HEK293 (cell line): ENCODE results near the gene PNMA6F.
"Not testable (repeated sequence)": the region's sequence is repeated elsewhere in the genome, so short reads cannot be mapped to it uniquely, and the experiment has no call there.

Experiments used
- CTCF ChIA-PET: fragments of 350-600 bp; formaldehyde crosslinking; extraction: SDS; loops from one replicate; lab custom pipeline; 2021; ENCODE audit warnings: antibody characterized with exemption; lab: Yijun Ruan, JAX
- POLR2A ChIA-PET: fragments of 300-600 bp; formaldehyde crosslinking; extraction: SDS; loops from one replicate; lab custom pipeline; 2020; ENCODE audit warnings: antibody characterized with exemption, inconsistent platforms; lab: Yijun Ruan, JAX
- H3K27ac ChIP-seq: fragments of 200-500 bp; sonication (Bioruptor generic); 2 replicates; pipeline ENCODE4 v1.5.1; 2014; ENCODE audit warnings: low read depth, low read length, control low read depth, inconsistent platforms; ENCODE audit errors: extremely low read depth
- H3K36me3 ChIP-seq, 2 experiments: fragments of 200-500 bp in 1 of 2; sonication (Bioruptor generic) in 1 of 2; 1 replicate in 1 of 2; 2 replicates in 1 of 2; pipeline ENCODE4 v1.5.1; 2014 to 2017; ENCODE audit warnings: inconsistent platforms in 2 of 2, low read length in 2 of 2; ENCODE audit not compliant: control insufficient read depth in 2 of 2, insufficient read depth in 1 of 2
- H3K4me1 ChIP-seq: fragments of 200-500 bp; sonication (Bioruptor generic); 2 replicates; pipeline ENCODE4 v1.5.1; 2014; ENCODE audit warnings: mild to moderate bottlenecking, low read length, inconsistent platforms; ENCODE audit not compliant: control insufficient read depth, insufficient read depth
- H3K4me3 ChIP-seq: 2 replicates; pipeline ENCODE4 v1.5.1; 2011; ENCODE audit warnings: low read depth, mild to moderate bottlenecking, control low read depth, low read length, moderate library complexity
- H3K9me3 ChIP-seq: fragments of 200-500 bp; sonication (Bioruptor generic); 2 replicates; pipeline ENCODE4 v1.5.1; 2014; ENCODE audit warnings: low read depth, low read length, inconsistent platforms; ENCODE audit not compliant: control insufficient read depth, insufficient read depth
- BCL6B ChIP-seq: fragments of 450-650 bp; formaldehyde crosslinking; IDR thresholded peaks from 2 replicates; pipeline ENCODE4 v1.5.1; 2017; ENCODE audit warnings: missing biosample characterization, missing genetic modification characterization
- HOXC10 ChIP-seq: sonication (generic); formaldehyde crosslinking; IDR thresholded peaks from 2 replicates; pipeline ENCODE4 v1.8.1; 2023; ENCODE audit warnings: mild to moderate bottlenecking, missing genetic modification reagents
- HOXD13 ChIP-seq: sonication (generic); formaldehyde crosslinking; IDR thresholded peaks from 2 replicates; pipeline ENCODE4 v1.8.0; 2022; ENCODE audit warnings: missing genetic modification reagents, borderline replicate concordance
- MEIS1 ChIP-seq: sonication (generic); formaldehyde crosslinking; IDR thresholded peaks from 2 replicates; pipeline ENCODE4 v1.8.1; 2022; ENCODE audit warnings: missing genetic modification reagents, mild to moderate bottlenecking, borderline replicate concordance
- OSR2 ChIP-seq: fragments of 450-650 bp; formaldehyde crosslinking; IDR thresholded peaks from 2 replicates; pipeline ENCODE4 v1.5.1; 2016; ENCODE audit warnings: missing biosample characterization, missing genetic modification characterization
- RBAK ChIP-seq: fragments of 450-650 bp; formaldehyde crosslinking; IDR thresholded peaks from 2 replicates; pipeline ENCODE4 v1.5.1; 2016; ENCODE audit warnings: missing biosample characterization, missing genetic modification characterization
- SCRT1 ChIP-seq: fragments of 450-650 bp; formaldehyde crosslinking; IDR thresholded peaks from 2 replicates; pipeline ENCODE4 v1.5.1; 2016; ENCODE audit warnings: missing biosample characterization, missing genetic modification characterization, borderline replicate concordance
- TRIM28 ChIP-seq: IDR thresholded peaks from 2 replicates; pipeline ENCODE4 v1.6.1; 2011; ENCODE audit warnings: low read length, control low read depth, borderline replicate concordance
- TSHZ1 ChIP-seq: fragments of 450-650 bp; formaldehyde crosslinking; IDR thresholded peaks from 2 replicates; pipeline ENCODE4 v1.5.1; 2016; ENCODE audit warnings: missing biosample characterization, missing genetic modification characterization, borderline replicate concordance
- ZEB2 ChIP-seq: fragments of 450-650 bp; formaldehyde crosslinking; IDR thresholded peaks from 2 replicates; pipeline ENCODE4 v1.5.1; 2016; ENCODE audit warnings: missing biosample characterization, missing genetic modification characterization
- ZFP37 ChIP-seq: fragments of 450-650 bp; formaldehyde crosslinking; IDR thresholded peaks from 2 replicates; pipeline ENCODE4 v1.5.1; 2016; ENCODE audit warnings: missing biosample characterization, missing genetic modification characterization
- ZNF132 ChIP-seq: fragments of 450-650 bp; formaldehyde crosslinking; IDR thresholded peaks from 2 replicates; pipeline ENCODE4 v1.5.1; 2017; ENCODE audit warnings: missing biosample characterization, missing genetic modification characterization, borderline replicate concordance
- ZNF169 ChIP-seq: fragments of 450-650 bp; formaldehyde crosslinking; IDR thresholded peaks from 2 replicates; pipeline ENCODE4 v1.5.1; 2016; ENCODE audit warnings: missing biosample characterization, missing genetic modification characterization
- ZNF433 ChIP-seq: fragments of 450-650 bp; formaldehyde crosslinking; IDR thresholded peaks from 2 replicates; pipeline ENCODE4 v1.5.1; 2016; ENCODE audit warnings: missing biosample characterization, missing genetic modification characterization, low read depth
- ZNF701 ChIP-seq: fragments of 450-650 bp; formaldehyde crosslinking; IDR thresholded peaks from 2 replicates; pipeline ENCODE4 v1.5.1; 2016; ENCODE audit warnings: missing biosample characterization, missing genetic modification characterization
- ZNF768 ChIP-seq: fragments of 450-650 bp; formaldehyde crosslinking; IDR thresholded peaks from 2 replicates; pipeline ENCODE4 v1.5.1; 2018; ENCODE audit warnings: missing biosample characterization, mild to moderate bottlenecking, missing genetic modification characterization
- TF ChIP-seq, protein P1 (sequence below): fragments of 450-650 bp; formaldehyde crosslinking; IDR thresholded peaks from 2 replicates; pipeline ENCODE4 v1.5.1; 2016; ENCODE audit warnings: missing biosample characterization, missing genetic modification characterization

PNMA6F gene

DNA sequence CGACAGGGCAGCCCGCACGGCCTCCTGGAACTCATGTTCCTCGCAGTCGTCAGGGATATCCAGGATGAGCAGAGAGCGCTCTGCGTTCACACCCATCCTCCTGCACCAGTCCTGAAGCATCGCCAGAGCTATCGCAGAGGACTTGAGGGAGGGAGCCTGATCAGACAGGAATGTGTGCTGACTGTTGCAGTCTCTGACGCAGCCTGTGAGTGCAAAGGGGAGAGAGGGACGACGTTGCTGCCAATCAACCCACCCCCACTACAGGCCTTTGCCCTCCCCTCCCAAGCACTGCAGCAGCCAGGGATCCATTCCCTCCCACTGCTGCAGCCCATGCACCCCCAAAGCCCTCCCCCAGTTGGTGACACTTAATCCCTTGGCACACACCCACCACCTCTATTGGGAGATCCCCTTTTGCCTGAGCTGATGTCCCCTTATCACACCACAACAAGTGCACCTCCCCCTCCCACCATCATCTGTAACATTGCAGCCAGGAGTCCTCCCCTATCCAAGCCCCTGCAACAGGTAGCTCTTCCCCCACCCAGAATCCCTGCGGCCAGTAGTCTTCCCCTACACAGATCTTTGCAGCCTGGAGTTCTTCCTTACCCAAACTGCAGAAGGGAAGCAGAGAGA, 897 bp downstream of the PNMA6F start (continued):
- TF ChIP-seq SCRT1 (0 out of 2 replicates have a peak, but pooled peaks have one; percentile 20), RBAK (tag by site-specific recombination) (no peak), HOXC10 (CRISPR knock-in tag) (no peak)

GRCh38 chrX:153320047-153320443, 1.5 kb downstream of the PNMA6F start:
- CTCF ChIA-PET, H3K4me3 ChIP-seq, H3K9me3 ChIP-seq, H3K36me3 ChIP-seq, POLR2A ChIA-PET, H3K27ac ChIP-seq, H3K4me1 ChIP-seq: not testable (repeated sequence)
- peak; percentile 91 for TF ChIP-seq ZEB2 (tag by site-specific recombination)
- TF ChIP-seq HOXD13 (CRISPR knock-in tag), result 0 out of 2 replicates have a peak, but pooled peaks have one; percentile 25

DNA sequence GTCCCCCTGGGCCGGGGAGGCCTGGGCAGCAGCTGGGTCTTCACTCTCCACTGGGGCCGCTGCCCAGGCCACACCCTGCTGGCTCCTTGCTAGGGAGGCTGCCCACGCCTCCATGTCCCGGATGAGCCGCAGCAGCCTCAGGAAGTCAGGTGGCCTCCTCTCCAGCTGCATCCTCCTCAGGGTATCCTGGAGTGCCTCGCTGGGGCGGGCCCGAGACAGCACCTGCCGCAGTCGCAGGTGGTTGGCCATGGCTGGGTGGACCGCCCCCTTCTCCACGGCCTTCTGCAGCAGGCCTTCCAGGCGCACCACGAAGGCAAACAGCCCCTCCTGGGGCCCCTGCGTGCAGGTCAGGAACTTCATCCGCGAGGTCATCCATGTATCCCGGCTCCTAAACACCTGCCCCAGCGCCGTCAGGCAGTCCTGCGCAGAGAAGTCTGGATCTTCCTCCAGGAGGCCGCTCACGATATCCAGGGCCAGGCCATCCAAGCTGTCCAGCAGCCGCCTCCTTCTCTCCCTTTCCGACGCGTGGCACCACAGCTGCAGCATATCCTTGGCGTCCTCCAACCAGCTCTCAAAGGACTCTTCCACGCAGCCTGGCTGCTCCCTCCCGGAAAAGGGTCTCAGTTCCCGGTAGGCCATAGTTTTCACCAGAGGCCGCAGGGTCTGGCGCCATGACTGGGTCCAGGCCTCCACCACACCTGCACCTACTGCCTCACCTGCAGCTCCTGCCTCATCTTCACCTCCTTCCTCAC, 2.1 kb downstream of the PNMA6F start:
- no peaks in the 10 kb centered on the region for H3K4me1 ChIP-seq
- H3K36me3 ChIP-seq, result no peaks in the 10 kb centered on the region
- no peak for TF ChIP-seq TRIM28
- no peak for TF ChIP-seq ZNF169 (tag by site-specific recombination)
- TF ChIP-seq TSHZ1 (tag by site-specific recombination), result no peak
- no peak for TF ChIP-seq ZFP37 (tag by site-specific recombination)
- TF ChIP-seq BCL6B, result no peak
- TF ChIP-seq OSR2 (tag by site-specific recombination), result no peak
- TF ChIP-seq, protein P1, sequence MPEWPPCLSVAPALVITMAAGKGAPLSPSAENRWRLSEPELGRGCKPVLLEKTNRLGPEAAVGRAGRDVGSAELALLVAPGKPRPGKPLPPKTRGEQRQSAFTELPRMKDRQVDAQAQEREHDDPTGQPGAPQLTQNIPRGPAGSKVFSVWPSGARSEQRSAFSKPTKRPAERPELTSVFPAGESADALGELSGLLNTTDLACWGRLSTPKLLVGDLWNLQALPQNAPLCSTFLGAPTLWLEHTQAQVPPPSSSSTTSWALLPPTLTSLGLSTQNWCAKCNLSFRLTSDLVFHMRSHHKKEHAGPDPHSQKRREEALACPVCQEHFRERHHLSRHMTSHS (tag by site-specific recombination), result no peak
- TF ChIP-seq MEIS1 (CRISPR knock-in tag), result no peak
- no peak for TF ChIP-seq ZNF768
- TF ChIP-seq ZNF433 (tag by site-specific recombination), result no peak
- no peak for TF ChIP-seq ZNF132 (tag by site-specific recombination)
- no peak for TF ChIP-seq ZNF701 (tag by site-specific recombination)
- POLR2A ChIA-PET, result no interaction called here
- no peaks in the 10 kb centered on the region for H3K9me3 ChIP-seq
- no peak overlapping the region for H3K4me3 ChIP-seq
- CTCF ChIA-PET, result no interaction called here
- H3K27ac ChIP-seq, result no peak overlapping the region
